Left ventricle myocardium inferior (tissue), 1 donor: Measurements from ENCODE around the gene ACOXL. TPM values are rescaled to one million over a fixed set of nuclear protein-coding genes. Genes with fewer than 3 reads are reported as not detected.

Source experiments
- DNase-seq: peaks from one replicate; pipeline ENCODE4 v3.0.0-alpha.2; 2020
- H3K27ac ChIP-seq: fragments of 200-600 bp; replicated peaks from 2 replicates; pipeline ENCODE4 v1.8.0; 2021
- H3K27me3 ChIP-seq: fragments of 200-600 bp; 2 replicates; pipeline ENCODE4 v1.8.0; 2021; ENCODE audit warnings: low read depth
- H3K36me3 ChIP-seq: fragments of 200-600 bp; 2 replicates; pipeline ENCODE4 v1.8.0; 2021
- H3K4me1 ChIP-seq: fragments of 200-600 bp; 2 replicates; pipeline ENCODE4 v1.8.0; 2021
- H3K4me3 ChIP-seq: fragments of 200-600 bp; 2 replicates; pipeline ENCODE4 v1.8.0; 2021; ENCODE audit warnings: mild to moderate bottlenecking, moderate library complexity
- H3K9me3 ChIP-seq: fragments of 200-600 bp; replicated peaks from 2 replicates; pipeline ENCODE4 v1.8.0; 2021
- CTCF ChIP-seq: fragments of 200-600 bp; IDR thresholded peaks from 2 replicates; pipeline ENCODE4 v1.8.0; 2021; ENCODE audit warnings: antibody characterized with exemption, mild to moderate bottlenecking, borderline replicate concordance
- intact Hi-C: fragments of 100-400 bp; cut with micrococcal nuclease; formaldehyde crosslinking; loops from one replicate; pipeline ENCODE4 v1.11.0; 2022
- total RNA-seq: library from RNA; stranded (reverse); fragmentation: NEBNext Ultra II Directional; extraction: Animal tissue kit (Norgen Biotek cat#: 25700); gene quantifications from one replicate; pipeline ENCODE4 v1.2.1, GENCODE V29; 2021
- donor health status: DM: no; HTN: yes; CAD: no; lungs with severe emphysema.

The ACOXL gene
- total RNA-seq, 1 donor from 2014 or later: not detected

DNA sequence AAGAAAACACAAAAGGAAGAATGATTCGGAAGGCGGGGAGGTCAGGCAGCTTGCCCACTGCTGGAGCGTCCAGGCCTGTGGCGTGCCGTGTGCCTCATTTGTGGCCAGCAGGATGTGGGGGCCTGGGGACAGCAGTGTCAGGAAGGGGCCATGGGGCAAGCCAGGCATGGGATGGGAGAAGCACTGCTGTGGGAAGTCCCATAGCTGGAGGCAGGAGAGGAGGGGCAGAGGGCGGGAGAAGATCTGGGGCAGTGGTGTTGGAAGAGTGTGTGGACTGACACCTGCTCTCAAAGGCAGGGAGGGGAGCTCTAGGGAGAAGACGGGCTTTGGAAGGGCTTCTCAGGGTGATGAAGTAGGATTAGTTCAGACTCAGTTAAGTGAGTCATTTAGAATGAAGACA lies 133.7 kb downstream of the ACOXL start:
- H3K4me1 ChIP-seq: no peaks in the 10 kb centered on the region
- no peak overlapping the region for H3K27ac ChIP-seq
- no peak overlapping the region for H3K4me3 ChIP-seq
- no peak for DNase-seq
- peaks cover 70% of the 10 kb centered on the region for H3K27me3 ChIP-seq
- TF ChIP-seq CTCF: no peak
- H3K9me3 ChIP-seq: no peaks in the 10 kb centered on the region
- intact Hi-C loops: no loop called here
- H3K36me3 ChIP-seq: no peaks in the 10 kb centered on the region

DNA sequence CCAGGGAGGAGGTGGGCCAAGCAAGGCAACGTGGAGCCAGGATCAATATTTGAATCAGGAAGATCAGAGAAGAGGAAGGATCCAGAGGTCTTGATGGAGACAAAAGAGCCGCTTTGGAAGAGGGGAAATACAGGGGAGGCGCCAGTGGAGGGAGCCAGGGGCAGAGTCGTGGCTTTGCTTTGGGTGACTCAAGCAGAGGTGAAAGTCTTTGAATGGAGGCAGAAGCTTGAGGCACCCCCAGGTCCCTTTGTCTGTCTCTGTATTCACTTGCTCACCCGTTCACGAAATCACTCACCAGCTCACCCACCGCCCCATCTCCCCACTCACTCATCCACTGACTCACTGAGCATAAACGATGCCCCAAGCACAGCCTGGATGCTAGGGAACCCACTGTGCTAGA lies 134.1 kb downstream of the ACOXL start:
- Histone ChIP-seq H3K4me3 (no peak overlapping the region), H3K27me3 (peaks cover 66% of the 10 kb centered on the region), H3K4me1 (no peaks in the 10 kb centered on the region), H3K36me3 (no peaks in the 10 kb centered on the region), H3K27ac (no peak overlapping the region), H3K9me3 (no peaks in the 10 kb centered on the region)
- no peak for DNase-seq
- no peak for TF ChIP-seq CTCF
- intact Hi-C loops: no loop called here

DNA sequence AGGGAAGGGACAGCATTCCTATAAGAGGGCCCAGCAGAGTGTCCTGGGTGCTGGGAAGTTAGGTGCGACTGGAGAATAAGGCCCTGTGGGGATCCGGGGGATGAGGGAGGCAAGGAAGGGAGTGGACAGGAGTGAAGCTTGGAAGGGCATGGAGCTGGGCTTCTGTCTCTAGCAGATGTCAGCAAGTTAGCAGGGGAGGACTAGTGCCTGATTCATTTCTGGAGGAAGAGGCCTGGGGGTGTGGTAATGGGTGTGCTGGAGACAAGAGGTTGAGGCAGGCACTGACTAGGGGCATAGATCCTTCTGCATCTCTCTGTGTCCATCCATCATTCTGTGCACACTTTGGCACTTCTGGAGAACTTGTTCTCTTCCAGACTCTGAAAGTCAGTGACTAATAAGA lies 134.7 kb downstream of the ACOXL start:
- no peak for DNase-seq
- TF ChIP-seq CTCF: no peak
- Histone ChIP-seq H3K27me3 (peaks cover 60% of the 10 kb centered on the region), H3K36me3 (no peaks in the 10 kb centered on the region), H3K9me3 (no peaks in the 10 kb centered on the region), H3K4me3 (no peak overlapping the region), H3K4me1 (no peaks in the 10 kb centered on the region), H3K27ac (no peak overlapping the region)
- intact Hi-C loops: no loop called here

- H3K27ac ChIP-seq: no peak overlapping the region
- intact Hi-C loops: no loop called here
- no peak for TF ChIP-seq CTCF
- DNase-seq: no peak
- H3K4me3 ChIP-seq: no peak overlapping the region
- H3K4me1 ChIP-seq: no peaks in the 10 kb centered on the region
- H3K36me3 ChIP-seq: no peaks in the 10 kb centered on the region
- H3K9me3 ChIP-seq: no peaks in the 10 kb centered on the region
- H3K27me3 ChIP-seq: peaks cover 42% of the 10 kb centered on the region
Observed at GRCh38 chr2:110868971-110869370, 136.6 kb downstream of the ACOXL start.

DNA sequence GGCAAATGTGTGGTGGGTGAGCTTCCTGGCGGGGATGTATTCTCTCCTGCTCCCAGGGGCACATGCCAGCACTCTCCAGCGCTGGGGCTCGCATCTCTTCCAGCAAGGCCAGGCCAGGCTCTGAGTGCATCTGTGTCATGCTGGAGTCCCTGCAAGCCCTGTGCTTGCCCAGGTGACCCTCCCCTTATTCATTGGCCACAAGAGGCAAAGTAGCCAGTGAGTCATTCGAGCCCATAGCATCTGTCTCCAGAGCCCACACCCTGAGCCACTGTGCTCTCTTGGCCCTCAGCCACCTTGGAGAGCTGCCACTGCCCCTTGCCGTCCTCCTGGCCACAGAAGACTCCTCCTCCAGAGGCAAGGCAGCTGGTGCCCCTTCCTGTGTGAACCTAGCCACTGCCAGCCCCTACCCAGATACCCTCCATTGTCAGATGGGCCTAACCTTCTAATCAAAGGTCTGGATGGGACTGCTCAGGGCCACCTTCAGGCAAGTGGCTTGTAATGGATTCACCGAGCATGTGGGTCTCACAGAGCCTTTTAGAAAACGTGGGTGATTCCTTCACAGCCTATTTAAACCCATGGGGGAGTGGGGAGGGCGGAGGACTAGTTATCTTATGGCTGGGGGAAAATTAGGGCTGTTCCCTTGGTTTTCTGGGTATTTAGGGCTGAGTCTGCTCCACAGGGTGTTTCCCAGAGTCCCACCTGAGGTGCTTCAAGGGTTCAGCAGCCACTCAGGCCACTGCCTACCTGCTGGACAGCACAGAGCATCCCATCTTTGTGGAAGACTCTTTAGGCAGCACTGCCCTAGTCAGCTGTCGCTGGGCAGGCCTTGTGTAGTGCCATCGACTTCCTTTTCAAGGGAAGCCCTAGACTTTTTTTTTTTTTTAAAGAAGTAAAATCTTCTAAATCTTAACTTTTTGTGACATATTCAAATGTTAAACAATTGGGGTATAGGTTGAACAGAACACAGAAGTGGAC lies 137.4 kb downstream of the ACOXL start:
- H3K27ac ChIP-seq: no peak overlapping the region
- H3K4me1 ChIP-seq: no peaks in the 10 kb centered on the region
- no peak overlapping the region for H3K4me3 ChIP-seq
- no peak for TF ChIP-seq CTCF
- no peaks in the 10 kb centered on the region for H3K36me3 ChIP-seq
- H3K9me3 ChIP-seq: no peaks in the 10 kb centered on the region
- peaks cover 34% of the 10 kb centered on the region for H3K27me3 ChIP-seq
- intact Hi-C loops: no loop called here
- no peak for DNase-seq
